Spleen (tissue), 11 donors: ENCODE results near the gene APBA3. TPM values are rescaled to one million over a fixed set of nuclear protein-coding genes. Genes with fewer than 3 reads are reported as not detected.

ENCODE experiments used
- DNase-seq: peaks from one replicate; pipeline ENCODE4 v3.0.0-alpha.2; 2020
- H3K27ac ChIP-seq, 8 donors: fragments of 200-600 bp; sonication (generic) in 7 of 8; 1 replicate in 4 of 8; 2 replicates in 4 of 8; pipeline versions ENCODE4 v1.5.0 to v1.8.0; 2016 to 2021; ENCODE audit warnings: inconsistent platforms in 4 of 8, mild to moderate bottlenecking in 4 of 8, moderate library complexity in 1 of 8
- H3K27me3 ChIP-seq, 7 donors: fragments of 200-600 bp; sonication (generic) in 6 of 7; replicated peaks in 1 of 7; 1 replicate in 4 of 7; 2 replicates in 3 of 7; pipeline versions ENCODE4 v1.5.0 to v1.8.0; 2016 to 2021; ENCODE audit warnings: inconsistent platforms in 3 of 7, mild to moderate bottlenecking in 1 of 7
- H3K36me3 ChIP-seq, 6 donors: fragments of 200-600 bp; sonication (generic) in 5 of 6; 1 replicate in 4 of 6; 2 replicates in 2 of 6; pipeline versions ENCODE4 v1.5.0 to v1.8.0; 2016 to 2021; ENCODE audit warnings: inconsistent platforms in 2 of 6
- H3K4me1 ChIP-seq, 6 donors: fragments of 200-600 bp; sonication (generic) in 5 of 6; 1 replicate in 3 of 6; 2 replicates in 3 of 6; pipeline versions ENCODE4 v1.5.0 to v1.8.0; 2016 to 2021; ENCODE audit warnings: inconsistent platforms in 3 of 6
- H3K4me3 ChIP-seq, 8 donors: fragments of 200-600 bp; sonication (generic) in 7 of 8; 1 replicate in 4 of 8; 2 replicates in 4 of 8; pipeline versions ENCODE4 v1.5.0 to v1.8.0; 2016 to 2021; ENCODE audit warnings: inconsistent platforms in 4 of 8, mild to moderate bottlenecking in 4 of 8, moderate library complexity in 2 of 8
- H3K9me3 ChIP-seq, 8 donors: fragments of 200-600 bp; sonication (generic) in 7 of 8; 1 replicate in 4 of 8; 2 replicates in 4 of 8; pipeline versions ENCODE4 v1.5.0 to v1.8.0; 2016 to 2021; ENCODE audit warnings: inconsistent platforms in 4 of 8
- CTCF ChIP-seq, 11 experiments: fragments of 200-600 bp in 7 of 11; fragments of 450-650 bp in 4 of 11; sonication (generic) in 4 of 11; IDR thresholded peaks in 8 of 11; conservative IDR thresholded peaks in 3 of 11; 1 replicate in 7 of 11; 2 replicates in 4 of 11; pipeline versions ENCODE4 v1.4.0 to v1.8.0; 2016 to 2021; ENCODE audit warnings: antibody characterized with exemption in 11 of 11, inconsistent platforms in 4 of 11, mild to moderate bottlenecking in 1 of 11
- POLR2A ChIP-seq, 3 donors: fragments of 450-650 bp; IDR thresholded peaks; one replicate each; pipeline ENCODE4 v1.5.1; 2017; ENCODE audit warnings: antibody characterized with exemption in 3 of 3, mild to moderate bottlenecking in 1 of 3
- POLR2AphosphoS5 ChIP-seq, 3 donors: sonication (generic); formaldehyde crosslinking; IDR thresholded peaks; one replicate each; pipeline ENCODE4 v1.5.1; 2017; ENCODE audit warnings: antibody characterized with exemption in 3 of 3
- WGBS, 5 donors: extraction: QIAGEN DNeasy Blood & Tissue Kit in 3 of 5; methylation state at CpG; one replicate each; pipeline versions ENCODE4 v1.1.5 to v1.1.7; 2013 to 2018; 5-methylcytosine and 5-hydroxymethylcytosine counted together
- intact Hi-C: fragments of 100-400 bp; cut with DNase I; formaldehyde crosslinking; loops from one replicate; pipeline ENCODE4 v1.15.0; 2023; ENCODE audit warnings: low total_unique reads
- polyA plus RNA-seq, 3 donors: library from polyadenylated mRNA; stranded (reverse); fragments of 200-250 nt; gene quantifications; one replicate each; pipeline ENCODE4 v1.2.1, GENCODE V29; 2013
- total RNA-seq, 7 donors: library from RNA; depleted of rRNA in 3 of 7; stranded (reverse); fragments of >200 nt in 3 of 7; fragmentation: NEBNext Ultra II Directional in 4 of 7; extraction: Animal tissue kit (Norgen Biotek cat#: 25700) in 4 of 7; gene quantifications; one replicate each; pipeline versions ENCODE4 v1.1.0 to v1.2.1, GENCODE V29; 2016 to 2021
- donor health status: healthy with polysubstance abuse.
- donor health status: DM: no; HTN: no; CAD: no; lungs with moderate emphysema.
- donor health status: DM: no; HTN: no; CAD: no.
- donor health status: Bipolar disorder and iron deficiency.
- donor health status: healthy.
- donor health status: DM: no; HTN: no; CAD: no.
- donor health status: DM: yes; HTN: yes; CAD: no.

Gene APBA3
- total and polyA plus RNA-seq, 10 donors: 17.1 to 37.1 (median 31.9) TPM

- intact Hi-C loops: no loop called here
- Histone ChIP-seq H3K27ac (no peak overlapping the region), H3K27me3 (peaks cover 0 to 18% (median 0%) of the 10 kb centered on the region in 7 donors), H3K4me3 (no peak overlapping the region), H3K9me3 (peaks cover 0 to 3% (median 0%) of the 10 kb centered on the region in 8 donors), H3K36me3 (peaks cover 0 to 7% (median 0%) of the 10 kb centered on the region in 6 donors), H3K4me1 (no peaks in the 10 kb centered on the region)
- DNase-seq: no peak
- WGBS, 5 donors: 86 to 92% (median 92%) methylated on average over 15 to 24 of the region's 24 CpGs
- TF ChIP-seq POLR2A (IDR thresholded peaks at IDR 0.05) (no peak), CTCF (IDR thresholded peaks at IDR 0.05 in 8 of 11, conservative IDR thresholded peaks at IDR 0.05 in 3 of 11) (no peak), POLR2AphosphoS5 (IDR thresholded peaks at IDR 0.05) (no peak)
Measured at GRCh38 chr19:3740431-3740830, 21.1 kb downstream of the APBA3 start.

GRCh38 chr19:3738477-3739220 is 22.8 kb downstream of the APBA3 start:
- no peak for TF ChIP-seq POLR2A (IDR thresholded peaks at IDR 0.05)
- no peak for TF ChIP-seq POLR2AphosphoS5 (IDR thresholded peaks at IDR 0.05)
- no peak for TF ChIP-seq CTCF (IDR thresholded peaks at IDR 0.05 in 8 of 11, conservative IDR thresholded peaks at IDR 0.05 in 3 of 11)
- WGBS, 5 donors: 85 to 92% (median 89%) methylated on average over 23 to 32 of the region's 32 CpGs
- no peak for DNase-seq

GRCh38 chr19:3737487-3738205 is 23.8 kb downstream of the APBA3 start:
- Histone ChIP-seq H3K27me3 (peaks cover 0 to 19% (median 0%) of the 10 kb centered on the region in 7 donors), H3K36me3 (peaks cover 0 to 10% (median 0%) of the 10 kb centered on the region in 6 donors), H3K9me3 (no peaks in the 10 kb centered on the region), H3K27ac (no peak overlapping the region), H3K4me3 (no peak overlapping the region), H3K4me1 (no peaks in the 10 kb centered on the region)
- no peak for DNase-seq
- TF ChIP-seq POLR2AphosphoS5 (IDR thresholded peaks at IDR 0.05): no peak
- TF ChIP-seq POLR2A (IDR thresholded peaks at IDR 0.05): no peak
- no peak for TF ChIP-seq CTCF (IDR thresholded peaks at IDR 0.05 in 8 of 11, conservative IDR thresholded peaks at IDR 0.05 in 3 of 11)
- WGBS, 5 donors: 86 to 90% (median 88%) methylated on average over 10 of the region's 10 CpGs
- intact Hi-C loops: no loop called here

More at GRCh38 chr19:3738477-3739220, 22.8 kb downstream of the APBA3 start:
- intact Hi-C loops: no loop called here
- Histone ChIP-seq H3K27ac (no peak overlapping the region), H3K27me3 (peaks cover 0 to 19% (median 0%) of the 10 kb centered on the region in 7 donors), H3K36me3 (peaks cover 0 to 10% (median 0%) of the 10 kb centered on the region in 6 donors), H3K4me3 (no peak overlapping the region), H3K9me3 (peaks cover 0 to 3% (median 0%) of the 10 kb centered on the region in 8 donors), H3K4me1 (no peaks in the 10 kb centered on the region)
